ENCODE results near the gene BORCS6. TPM values are rescaled to one million over a fixed set of nuclear protein-coding genes. Genes with fewer than 3 reads are reported as not detected.

The BORCS6 gene
- total and polyA plus RNA-seq, 2 of the 4 experiments (the other 2 are of a cell fraction), result 2.7 to 3.3 TPM

DNA sequence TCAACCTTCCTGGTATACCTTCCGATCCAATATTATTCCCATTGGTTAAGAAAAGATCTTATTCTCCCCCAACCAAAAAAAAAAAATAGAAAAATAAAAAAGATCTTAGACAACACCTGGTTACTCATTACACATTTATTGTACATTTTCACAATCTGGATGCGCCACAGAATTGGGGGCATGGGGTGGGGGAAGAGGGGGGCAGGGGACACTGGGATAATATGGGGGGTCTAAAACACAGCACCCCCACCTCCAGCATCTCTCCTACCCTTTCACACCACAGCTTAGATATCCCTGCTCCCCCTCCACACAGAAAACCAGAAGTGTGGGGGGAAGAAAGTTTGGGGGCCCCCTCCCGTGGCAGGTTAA, 31.0 kb downstream of the BORCS6 start:
- Histone ChIP-seq H4K20me1 (ENCODE audit: insufficient read depth, low read length) (peaks cover 14% of the 10 kb centered on the region), H2BK120ac (ENCODE audit: low read depth, low read length) (no peak overlapping the region), H3K4ac (ENCODE audit: low read depth, low read length) (no peak overlapping the region), H3K4me1 (ENCODE audit: control insufficient read depth, insufficient read depth, low read length) (peaks cover 26% of the 10 kb centered on the region), H3K27ac (ENCODE audit: insufficient read depth, low read length) (no peak overlapping the region), H2AK9ac (replicated peaks; ENCODE audit: low read depth, low read length, poor library complexity) (no peak overlapping the region), H2BK20ac (ENCODE audit: low read depth, low read length) (no peak overlapping the region), H4K5ac (ENCODE audit: low read depth, low read length) (no peak overlapping the region), H2AK5ac (ENCODE audit: low read depth, low read length) (no peak overlapping the region), H3K56ac (ENCODE audit: extremely low read depth, insufficient read depth, low read length) (no peak overlapping the region), H3K4me3 (ENCODE audit: insufficient read depth, low read depth, low read length) (no peak overlapping the region), H3K27me3 (ENCODE audit: control insufficient read depth, insufficient read depth, low read length) (no peaks in the 10 kb centered on the region), H2BK5ac (ENCODE audit: low read depth, low read length, poor library complexity, severe bottlenecking) (no peak overlapping the region), H3K9me1 (ENCODE audit: insufficient read depth, low read length) (peaks cover 14% of the 10 kb centered on the region), H3K4me2 (ENCODE audit: low read depth, low read length) (no peak overlapping the region), H3K79me1 (ENCODE audit: low read depth in 1 of 2, low read length in 2 of 2) (peaks cover 21 to 53% of the 10 kb centered on the region in 2 experiments), H3K9ac (ENCODE audit: low read depth, low read length) (no peak overlapping the region), H3K23ac (ENCODE audit: low read depth, low read length) (no peak overlapping the region), H3K18ac (ENCODE audit: low read depth, low read length) (no peak overlapping the region), H3K9me3 (ENCODE audit: control insufficient read depth, insufficient read depth, low read length) (no peaks in the 10 kb centered on the region), H4K91ac (ENCODE audit: insufficient read depth, low read depth, low read length) (no peak overlapping the region), H2AFZ (replicated peaks; ENCODE audit: low read length, poor library complexity) (no peak overlapping the region), H2BK15ac (ENCODE audit: low read depth, low read length) (no peak overlapping the region), H3K14ac (replicated peaks; ENCODE audit: low read depth, low read length) (no peak overlapping the region), H3K36me3 (ENCODE audit: control insufficient read depth, insufficient read depth, low read length) (peaks cover 15% of the 10 kb centered on the region), H4K8ac (ENCODE audit: low read depth in 2 of 2, low read length in 2 of 2) (no peak overlapping the region)
- TF ChIP-seq MXI1 (IDR thresholded peaks at IDR 0.05; ENCODE audit: borderline replicate concordance, low read depth, low read length), result no peak
- no CpG with 5 or more reads among the region's 3 CpGs for WGBS, 2 experiments (ENCODE audit: extremely low coverage in 2 of 2, insufficient read length in 1 of 2)
- BruUV-seq (replicated peaks), result no TSS peak
- DNase-seq (no peak), ATAC-seq (ENCODE audit: low read depth) (no peak)
- intact Hi-C loops (cut with micrococcal nuclease), result loop anchor here (5.0 kb wide), 1 partner anchor 77 kb away; no protein-coding TSS in a partner anchor
- POLR2A ChIA-PET (ENCODE audit: unreplicated experiment), result interaction anchor here (1.1 kb wide), 1 partner anchor 14 kb away, joined by 4 read pairs; no protein-coding TSS in a partner anchor
- dilution Hi-C loops (cut with HindIII; ENCODE audit: low sequenced_read_pairs, unreplicated experiment), result no loop called here
- in situ Hi-C loops (cut with MboI; ENCODE audit: low sequenced_read_pairs), result loop anchor here (25.0 kb wide), 1 partner anchor 922 kb away; the partner anchor contains the start of genes DVL2, GABARAP and PHF23
- CTCF ChIA-PET, result interaction anchor here (1.1 kb wide), 1 partner anchor 21 kb away, joined by 3 read pairs; no protein-coding TSS in a partner anchor

All from IMR-90 (cell line).